HG03520 (cell line): ENCODE measurements around the gene JADE2.
"Not testable (repeated sequence)": the region's sequence is repeated elsewhere in the genome, so short reads cannot be mapped to it uniquely, and the experiment has no call there.

ENCODE experiments used
- ATAC-seq: cut with Tn5 transposase; IDR thresholded peaks from one replicate; pipeline ENCODE4 v1.9.1; 2021; ENCODE audit warnings: mild to moderate bottlenecking, moderate library complexity; ENCODE audit not compliant: unreplicated experiment

JADE2 gene

GRCh38 chr5:134550271-134551214 is 25.1 kb downstream of the JADE2 start:
- ATAC-seq: no peak

GRCh38 chr5:134551901-134552300 is 26.4 kb downstream of the JADE2 start:
- ATAC-seq: no peak

GRCh38 chr5:134552301-134552700 is 26.8 kb downstream of the JADE2 start:
- no peak for ATAC-seq

- not testable (repeated sequence) for ATAC-seq
Observed at GRCh38 chr5:134552716-134553115, 27.2 kb downstream of the JADE2 start.

GRCh38 chr5:134553821-134554267 is 28.4 kb downstream of the JADE2 start:
- no peak for ATAC-seq

- peak; percentile 40 for ATAC-seq
Observed at GRCh38 chr5:134554319-134555222, 29.1 kb downstream of the JADE2 start.

GRCh38 chr5:134555223-134555889 is 29.9 kb downstream of the JADE2 start:
- no peak for ATAC-seq

- no peak for ATAC-seq
Observed at GRCh38 chr5:134555890-134556311, 30.4 kb downstream of the JADE2 start.

- ATAC-seq: not testable (repeated sequence)
Observed at GRCh38 chr5:134556588-134556987, 31.1 kb downstream of the JADE2 start.

- ATAC-seq: no peak
Observed at GRCh38 chr5:134556994-134557393, 31.5 kb downstream of the JADE2 start.

- ATAC-seq: no peak
Observed at GRCh38 chr5:134559672-134560071, 34.2 kb downstream of the JADE2 start.

- ATAC-seq: no peak
Observed at GRCh38 chr5:134560698-134561097, 35.2 kb downstream of the JADE2 start.

GRCh38 chr5:134561871-134562296 is 36.4 kb downstream of the JADE2 start:
- ATAC-seq: no peak

GRCh38 chr5:134563221-134563620 is 37.8 kb downstream of the JADE2 start:
- ATAC-seq: no peak

GRCh38 chr5:134563962-134564361 is 38.5 kb downstream of the JADE2 start:
- ATAC-seq: no peak

- no peak for ATAC-seq
Observed at GRCh38 chr5:134564396-134564795, 38.9 kb downstream of the JADE2 start.

- no peak for ATAC-seq
Observed at GRCh38 chr5:134565791-134566740, 40.6 kb downstream of the JADE2 start.

- no peak for ATAC-seq
Observed at GRCh38 chr5:134566741-134567221, 41.3 kb downstream of the JADE2 start.

- ATAC-seq: no peak
Observed at GRCh38 chr5:134567641-134568336, 42.3 kb downstream of the JADE2 start.
